Neural cell (in vitro differentiated cells): ENCODE measurements around the gene HOXD1. TPM values are rescaled to one million over a fixed set of nuclear protein-coding genes. Genes with fewer than 3 reads are reported as not detected.

ENCODE experiments used
- H2AFZ ChIP-seq: fragments of 200-600, 300-800 bp; sonication (generic), shearing (Covaris generic); 2 replicates; pipeline ENCODE4 v1.6.0; 2014; ENCODE audit warnings: low read depth, mild to moderate bottlenecking, antibody characterized with exemption, low read length, moderate library complexity
- H3F3A ChIP-seq: fragments of 200-600 bp; shearing (Covaris generic); 2 replicates; pipeline ENCODE4 v1.6.1; 2016; ENCODE audit warnings: mild to moderate bottlenecking, moderate library complexity, mixed read lengths, antibody characterized with exemption, low read length; ENCODE audit not compliant: insufficient read depth, poor library complexity, severe bottlenecking
- H3K27ac ChIP-seq: fragments of 200-600, 300-800 bp; sonication (generic), shearing (Covaris generic); 2 replicates; pipeline ENCODE4 v1.5.1; 2014; ENCODE audit warnings: mild to moderate bottlenecking, low read length, moderate library complexity
- H3K27me3 ChIP-seq: fragments of 300-800, 200-600 bp; sonication (generic), shearing (Covaris generic); 2 replicates; pipeline ENCODE4 v1.6.0; 2014; ENCODE audit warnings: mild to moderate bottlenecking, low read depth, low read length, moderate library complexity; ENCODE audit not compliant: insufficient read depth
- H3K36me3 ChIP-seq: fragments of 300-800, 200-600 bp; sonication (generic), shearing (Covaris generic); 2 replicates; pipeline ENCODE4 v1.5.1; 2014; ENCODE audit warnings: mild to moderate bottlenecking, antibody characterized with exemption, low read length, moderate library complexity; ENCODE audit not compliant: insufficient read depth
- H3K4me2 ChIP-seq: fragments of 300-800, 200-600 bp; sonication (generic), shearing (Covaris generic); 2 replicates; pipeline ENCODE4 v1.6.0; 2014; ENCODE audit warnings: mild to moderate bottlenecking, low read length
- H3K4me3 ChIP-seq: fragments of 300-800, 200-600 bp; sonication (generic), shearing (Covaris generic); 2 replicates; pipeline ENCODE4 v1.5.1; 2014; ENCODE audit warnings: mild to moderate bottlenecking, low read length, moderate library complexity
- H3K79me2 ChIP-seq: fragments of 200-600 bp; shearing (Covaris generic); replicated peaks from 2 replicates; pipeline ENCODE4 v1.6.0; 2014; ENCODE audit warnings: mild to moderate bottlenecking, low read length, moderate library complexity; ENCODE audit not compliant: insufficient read depth
- H3K9ac ChIP-seq: fragments of 300-800, 200-600 bp; sonication (generic), shearing (Covaris generic); 2 replicates; pipeline ENCODE4 v1.6.1; 2016; ENCODE audit warnings: mild to moderate bottlenecking, low read length, mixed read lengths
- H3K9me2 ChIP-seq: fragments of 200-600 bp; shearing (Covaris generic); 2 replicates; pipeline ENCODE4 v1.6.1; 2016; ENCODE audit warnings: mild to moderate bottlenecking, low read length, mixed read lengths; ENCODE audit not compliant: insufficient read depth
- H3K9me3 ChIP-seq: fragments of 200-600, 300-800 bp; sonication (generic), shearing (Covaris generic); 2 replicates; pipeline ENCODE4 v1.6.1; 2016; ENCODE audit warnings: mild to moderate bottlenecking, mixed run types, low read length, moderate library complexity, mixed read lengths
- H4K20me1 ChIP-seq: fragments of 200-600 bp; shearing (Covaris generic); 2 replicates; pipeline ENCODE4 v1.6.1; 2016; ENCODE audit warnings: mild to moderate bottlenecking, mixed run types; ENCODE audit not compliant: insufficient read depth
- CTCF ChIP-seq: fragments of 450-650 bp; IDR thresholded peaks from 2 replicates; pipeline ENCODE4 v1.5.1; 2014; ENCODE audit warnings: antibody characterized with exemption, mild to moderate bottlenecking, moderate library complexity; ENCODE audit not compliant: poor library complexity, severe bottlenecking
- EP300 ChIP-seq: fragments of 450-650 bp; conservative IDR thresholded peaks from 2 replicates; pipeline ENCODE4 v1.6.1; 2014; ENCODE audit warnings: antibody characterized with exemption, mild to moderate bottlenecking, moderate library complexity; ENCODE audit not compliant: poor library complexity, severe bottlenecking
- EZH2 ChIP-seq: fragments of 200-600, 300-800 bp; shearing (Covaris generic), sonication (generic); IDR thresholded peaks from 2 replicates; pipeline ENCODE4 v1.6.1; 2014; ENCODE audit warnings: antibody characterized with exemption, low read length, borderline replicate concordance, mild to moderate bottlenecking; ENCODE audit not compliant: insufficient read depth, poor library complexity, severe bottlenecking
- MXI1 ChIP-seq: fragments of 450-650 bp; conservative IDR thresholded peaks from 2 replicates; pipeline ENCODE4 v1.6.1; 2014; ENCODE audit warnings: antibody characterized with exemption, mild to moderate bottlenecking; ENCODE audit not compliant: poor library complexity, severe bottlenecking
- POLR2AphosphoS5 ChIP-seq: IDR thresholded peaks from 2 replicates; pipeline ENCODE4 v1.6.1; 2012
- RAD21 ChIP-seq: fragments of 450-650 bp; conservative IDR thresholded peaks from 2 replicates; pipeline ENCODE4 v1.6.1; 2014; ENCODE audit warnings: antibody characterized with exemption, mild to moderate bottlenecking, moderate library complexity
- REST ChIP-seq: IDR thresholded peaks from 2 replicates; pipeline ENCODE4 v1.6.1; 2012; ENCODE audit warnings: borderline replicate concordance
- SMC3 ChIP-seq: fragments of 450-650 bp; conservative IDR thresholded peaks from 2 replicates; pipeline ENCODE4 v1.6.1; 2014; ENCODE audit warnings: antibody characterized with exemption, mild to moderate bottlenecking, moderate library complexity; ENCODE audit not compliant: poor library complexity
- TAF1 ChIP-seq: IDR thresholded peaks from 2 replicates; pipeline ENCODE4 v1.6.1; 2012; ENCODE audit warnings: low read depth
- polyA plus RNA-seq: library from polyadenylated mRNA; depleted of rRNA; stranded (reverse); fragments of >200 nt; gene quantifications from 2 replicates; pipeline ENCODE4 v1.2.3, GENCODE V29; 2014

HOXD1 gene
- polyA plus RNA-seq, 1 donor from 2014 or later = not detected

GRCh38 chr2:176147210-176147799, 41.2 kb upstream of the HOXD1 start:
- no peak overlapping the region for H2AFZ ChIP-seq
- no peak overlapping the region for H3K4me3 ChIP-seq
- no peaks in the 10 kb centered on the region for H3K9me2 ChIP-seq
- TF ChIP-seq TAF1 (no peak), REST (no peak), EZH2 (no peak), EP300 (no peak), RAD21 (no peak)
- no peaks in the 10 kb centered on the region for H3K79me2 ChIP-seq
- H3K36me3 ChIP-seq = no peaks in the 10 kb centered on the region
- H3K9ac ChIP-seq = no peak overlapping the region
- H3K27me3 ChIP-seq = peaks cover 99% of the 10 kb centered on the region
- H3K27ac ChIP-seq = no peak overlapping the region
- no peaks in the 10 kb centered on the region for H4K20me1 ChIP-seq
- no peak overlapping the region for H3K4me2 ChIP-seq
- H3F3A ChIP-seq = no peaks in the 10 kb centered on the region
- H3K9me3 ChIP-seq = peaks cover 5% of the 10 kb centered on the region

GRCh38 chr2:176147800-176148496, 40.5 kb upstream of the HOXD1 start:
- H3K4me3 ChIP-seq = no peak overlapping the region
- H3K9me3 ChIP-seq = peaks cover 5% of the 10 kb centered on the region
- H3K27me3 ChIP-seq = peaks cover 99% of the 10 kb centered on the region
- no peaks in the 10 kb centered on the region for H3K36me3 ChIP-seq
- H3K4me2 ChIP-seq = no peak overlapping the region
- H3K9me2 ChIP-seq = no peaks in the 10 kb centered on the region
- no peaks in the 10 kb centered on the region for H4K20me1 ChIP-seq
- TF ChIP-seq EZH2 = no peak
- TF ChIP-seq RAD21 = no peak
- H3K79me2 ChIP-seq = no peaks in the 10 kb centered on the region
- H2AFZ ChIP-seq = no peak overlapping the region
- H3K27ac ChIP-seq = no peak overlapping the region
- no peaks in the 10 kb centered on the region for H3F3A ChIP-seq
- H3K9ac ChIP-seq = no peak overlapping the region

GRCh38 chr2:176148751-176149421, 39.6 kb upstream of the HOXD1 start:
- Histone ChIP-seq H3K9me3 (peaks cover 5% of the 10 kb centered on the region), H3K4me2 (no peak overlapping the region), H3K9me2 (no peaks in the 10 kb centered on the region), H3K27me3 (peaks cover 99% of the 10 kb centered on the region), H3K27ac (no peak overlapping the region), H3K36me3 (no peaks in the 10 kb centered on the region), H2AFZ (no peak overlapping the region), H3K4me3 (no peak overlapping the region), H4K20me1 (no peaks in the 10 kb centered on the region), H3K79me2 (no peaks in the 10 kb centered on the region), H3F3A (no peaks in the 10 kb centered on the region), H3K9ac (no peak overlapping the region)
- TF ChIP-seq REST (no peak), SMC3 (no peak), MXI1 (no peak), TAF1 (no peak), EP300 (no peak), EZH2 (no peak), CTCF (no peak), RAD21 (no peak), POLR2AphosphoS5 (no peak)
